KMS-11 (cell line): ENCODE results near the gene LGSN.
"Not testable (repeated sequence)": the region's sequence is repeated elsewhere in the genome, so short reads cannot be mapped to it uniquely, and the experiment has no call there.

Experiments used
- H2AFZ ChIP-seq: fragments of 200-600 bp; sonication (generic); 2 replicates; pipeline ENCODE4 v1.6.1; 2016; ENCODE audit warnings: antibody characterized with exemption, mixed run types, low read depth
- H3K27ac ChIP-seq: fragments of 200-600 bp; sonication (generic); 2 replicates; pipeline ENCODE4 v1.6.1; 2016; ENCODE audit warnings: mild to moderate bottlenecking, mixed run types
- H3K27me3 ChIP-seq: fragments of 200-600 bp; sonication (generic); 2 replicates; pipeline ENCODE4 v1.6.1; 2017; ENCODE audit warnings: mild to moderate bottlenecking, low read depth, mixed run types, moderate library complexity; ENCODE audit not compliant: insufficient read depth
- H3K36me3 ChIP-seq: fragments of 200-600 bp; sonication (generic); 2 replicates; pipeline ENCODE4 v1.6.1; 2017; ENCODE audit warnings: mild to moderate bottlenecking, mixed run types; ENCODE audit not compliant: insufficient read depth
- H3K4me1 ChIP-seq: fragments of 200-600 bp; sonication (generic); 2 replicates; pipeline ENCODE4 v1.6.1; 2016; ENCODE audit warnings: mild to moderate bottlenecking, low read depth, mixed run types; ENCODE audit not compliant: poor library complexity, severe bottlenecking
- H3K4me2 ChIP-seq: fragments of 200-600 bp; sonication (generic); 2 replicates; pipeline ENCODE4 v1.7.0; 2016; ENCODE audit warnings: mild to moderate bottlenecking, mixed run types
- H3K4me3 ChIP-seq: fragments of 200-600 bp; sonication (generic); IDR thresholded peaks from 2 replicates; pipeline ENCODE4 v1.6.1; 2017; ENCODE audit warnings: low read depth, low read length, mixed read lengths; ENCODE audit not compliant: insufficient read depth
- H3K79me2 ChIP-seq: fragments of 200-600 bp; sonication (generic); 2 replicates; pipeline ENCODE4 v1.6.1; 2016; ENCODE audit warnings: low read depth, mixed run types; ENCODE audit not compliant: insufficient read depth
- H3K9ac ChIP-seq: fragments of 200-600 bp; sonication (generic); 2 replicates; pipeline ENCODE4 v1.6.1; 2016; ENCODE audit warnings: mild to moderate bottlenecking, mixed run types
- H4K20me1 ChIP-seq: fragments of 200-600 bp; sonication (generic); 2 replicates; pipeline ENCODE4 v1.6.1; 2016; ENCODE audit warnings: mild to moderate bottlenecking, mixed run types; ENCODE audit not compliant: insufficient read depth
- TF ChIP-seq, protein P1 (sequence below): fragments of 200-600 bp; sonication (generic); conservative IDR thresholded peaks from 2 replicates; pipeline ENCODE4 v1.6.1; 2017; ENCODE audit warnings: low read depth, mild to moderate bottlenecking, antibody characterized with exemption, low read length, moderate library complexity, mixed read lengths

The LGSN gene

DNA sequence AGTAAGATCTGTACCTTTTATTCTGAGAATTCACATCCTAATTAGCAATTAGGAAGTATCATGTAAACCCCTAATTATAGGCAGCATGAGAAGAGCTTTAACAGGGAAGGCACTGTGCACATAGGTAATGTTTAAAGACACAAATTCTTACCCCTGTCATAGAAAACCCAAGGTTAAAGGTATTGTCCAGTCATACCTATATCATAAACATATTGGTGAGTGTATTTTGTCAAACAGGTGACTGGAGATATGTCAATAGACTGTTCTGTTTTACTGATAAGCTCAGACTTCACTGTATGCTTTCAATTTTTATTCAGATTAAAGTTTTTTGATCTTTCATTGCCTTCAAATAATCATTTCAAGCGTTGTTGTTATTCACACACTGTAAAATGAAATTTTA, 43.8 kb downstream of the LGSN start:
- Histone ChIP-seq H4K20me1 (no peaks in the 10 kb centered on the region), H3K4me2 (no peak overlapping the region), H3K79me2 (no peaks in the 10 kb centered on the region), H3K27me3 (no peaks in the 10 kb centered on the region), H3K36me3 (no peaks in the 10 kb centered on the region), H3K9ac (no peak overlapping the region), H3K27ac (no peak overlapping the region), H3K4me3 (no peak overlapping the region), H3K4me1 (no peaks in the 10 kb centered on the region), H2AFZ (no peak overlapping the region)
- TF ChIP-seq, protein P1, sequence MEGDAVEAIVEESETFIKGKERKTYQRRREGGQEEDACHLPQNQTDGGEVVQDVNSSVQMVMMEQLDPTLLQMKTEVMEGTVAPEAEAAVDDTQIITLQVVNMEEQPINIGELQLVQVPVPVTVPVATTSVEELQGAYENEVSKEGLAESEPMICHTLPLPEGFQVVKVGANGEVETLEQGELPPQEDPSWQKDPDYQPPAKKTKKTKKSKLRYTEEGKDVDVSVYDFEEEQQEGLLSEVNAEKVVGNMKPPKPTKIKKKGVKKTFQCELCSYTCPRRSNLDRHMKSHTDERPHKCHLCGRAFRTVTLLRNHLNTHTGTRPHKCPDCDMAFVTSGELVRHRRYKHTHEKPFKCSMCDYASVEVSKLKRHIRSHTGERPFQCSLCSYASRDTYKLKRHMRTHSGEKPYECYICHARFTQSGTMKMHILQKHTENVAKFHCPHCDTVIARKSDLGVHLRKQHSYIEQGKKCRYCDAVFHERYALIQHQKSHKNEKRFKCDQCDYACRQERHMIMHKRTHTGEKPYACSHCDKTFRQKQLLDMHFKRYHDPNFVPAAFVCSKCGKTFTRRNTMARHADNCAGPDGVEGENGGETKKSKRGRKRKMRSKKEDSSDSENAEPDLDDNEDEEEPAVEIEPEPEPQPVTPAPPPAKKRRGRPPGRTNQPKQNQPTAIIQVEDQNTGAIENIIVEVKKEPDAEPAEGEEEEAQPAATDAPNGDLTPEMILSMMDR, result no peak

DNA sequence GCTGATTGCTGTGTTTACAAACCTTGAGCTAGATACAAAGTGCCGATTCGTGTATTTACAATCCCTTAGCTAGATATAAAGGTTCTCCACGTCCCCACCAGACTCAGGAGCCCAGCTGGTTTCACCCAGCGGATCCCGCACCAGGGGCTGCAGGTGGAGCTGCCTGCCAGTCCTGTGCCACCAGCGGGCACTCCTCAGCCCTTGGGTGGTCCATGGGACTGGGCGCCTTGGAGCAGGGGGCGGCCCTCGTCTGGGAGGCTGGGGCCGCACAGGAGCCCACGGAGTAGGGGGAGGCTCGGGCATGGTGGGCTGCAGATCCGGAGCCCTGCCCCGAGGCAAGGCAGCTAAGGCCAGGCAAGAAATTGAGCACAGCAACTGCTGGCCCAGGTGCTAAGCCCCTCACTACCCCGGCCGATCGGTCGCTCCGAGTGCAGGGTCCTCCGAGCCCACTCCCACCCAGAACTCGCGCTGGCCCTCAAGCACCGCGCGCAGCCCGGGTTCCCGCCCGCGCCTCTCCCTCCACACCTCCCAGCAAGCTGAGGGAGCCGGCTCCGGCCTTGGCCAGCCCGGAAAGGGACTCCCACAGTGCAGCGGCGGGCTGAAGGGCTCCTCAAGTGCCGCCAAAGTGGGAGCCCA, 44.9 kb downstream of the LGSN start:
- not testable (repeated sequence) for H4K20me1 ChIP-seq, H3K4me3 ChIP-seq, H2AFZ ChIP-seq

DNA sequence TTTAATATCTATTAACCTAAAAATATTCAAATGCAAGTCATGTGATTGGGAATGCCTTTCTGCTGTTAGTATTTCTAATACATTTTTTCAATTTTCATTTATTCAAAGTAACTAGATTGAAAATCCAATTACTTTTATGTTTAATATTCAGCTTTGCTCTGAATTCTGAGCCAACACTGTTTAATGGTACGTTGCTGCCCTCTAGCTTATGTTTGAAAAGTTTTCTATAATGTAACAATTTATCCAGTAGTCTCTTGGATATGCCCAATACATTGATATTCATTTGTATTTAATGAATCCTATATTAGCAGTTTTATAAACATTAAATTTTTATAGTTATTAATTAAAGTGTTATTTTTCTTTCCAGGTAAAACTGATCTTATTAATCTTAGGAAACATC, 47.4 kb downstream of the LGSN start:
- no peaks in the 10 kb centered on the region for H3K4me1 ChIP-seq
- H4K20me1 ChIP-seq, result no peaks in the 10 kb centered on the region
- no peaks in the 10 kb centered on the region for H3K79me2 ChIP-seq
- no peak overlapping the region for H2AFZ ChIP-seq
- no peak overlapping the region for H3K27ac ChIP-seq
- no peak overlapping the region for H3K4me3 ChIP-seq
- no peaks in the 10 kb centered on the region for H3K27me3 ChIP-seq
- no peak overlapping the region for H3K4me2 ChIP-seq
- TF ChIP-seq, protein P1, result no peak; the same call in 1 of the 2 replicates
- no peaks in the 10 kb centered on the region for H3K36me3 ChIP-seq
- no peak overlapping the region for H3K9ac ChIP-seq

More for the DNA sequence above, 44.9 kb downstream of the LGSN start:
- H3K79me2 ChIP-seq, H3K27ac ChIP-seq, H3K27me3 ChIP-seq, H3K4me1 ChIP-seq, H3K4me2 ChIP-seq, H3K36me3 ChIP-seq, H3K9ac ChIP-seq: not testable (repeated sequence)

DNA sequence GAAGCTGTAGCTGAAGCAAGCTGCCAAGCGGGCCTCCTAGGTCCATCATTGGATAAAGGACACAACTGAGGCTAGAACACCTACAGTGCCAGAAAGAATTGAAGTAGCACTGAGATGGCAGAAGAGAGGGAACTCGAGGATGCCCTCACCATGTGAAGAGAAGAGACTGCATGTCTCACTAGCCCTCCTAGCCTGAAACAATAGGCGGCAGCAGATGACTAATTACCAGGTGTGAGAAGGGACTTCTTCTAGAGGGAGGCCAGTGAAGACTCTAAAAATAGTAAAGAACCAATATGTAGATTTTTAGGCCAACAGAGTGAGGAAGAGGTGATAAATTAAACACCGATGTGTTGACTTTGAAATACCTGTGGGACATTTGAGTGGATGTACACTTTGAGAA, 50.3 kb downstream of the LGSN start:
- Histone ChIP-seq H3K27ac (no peak overlapping the region), H4K20me1 (no peaks in the 10 kb centered on the region), H3K9ac (no peak overlapping the region), H3K4me1 (no peaks in the 10 kb centered on the region), H2AFZ (no peak overlapping the region), H3K27me3 (no peaks in the 10 kb centered on the region), H3K36me3 (no peaks in the 10 kb centered on the region), H3K4me2 (no peak overlapping the region), H3K79me2 (no peaks in the 10 kb centered on the region), H3K4me3 (no peak overlapping the region)
- TF ChIP-seq, protein P1, result no peak

DNA sequence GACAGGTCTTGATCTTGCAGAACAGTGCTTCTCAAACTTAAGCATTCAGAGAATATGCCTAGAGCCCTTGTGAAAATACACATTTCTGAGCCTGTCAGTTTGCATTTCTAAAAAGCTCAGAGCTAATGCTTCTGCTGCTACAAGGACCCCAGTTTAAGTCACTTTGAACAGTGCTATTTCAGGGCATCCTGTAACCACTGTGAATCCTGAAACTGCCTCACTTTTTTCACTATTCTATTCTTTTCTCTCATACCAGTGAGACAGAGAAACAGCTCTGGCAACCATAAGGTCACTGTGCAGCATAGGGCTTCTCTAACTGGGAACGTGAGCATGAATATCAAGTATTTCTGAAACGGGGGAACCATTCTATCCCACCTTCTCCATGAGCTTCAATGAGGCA, 51.2 kb downstream of the LGSN start:
- Histone ChIP-seq H3K4me3 (no peak overlapping the region), H3K27ac (no peak overlapping the region), H3K79me2 (no peaks in the 10 kb centered on the region), H2AFZ (no peak overlapping the region), H3K9ac (no peak overlapping the region), H3K27me3 (no peaks in the 10 kb centered on the region), H3K4me1 (no peaks in the 10 kb centered on the region), H3K36me3 (no peaks in the 10 kb centered on the region), H3K4me2 (no peak overlapping the region), H4K20me1 (no peaks in the 10 kb centered on the region)
- TF ChIP-seq, protein P1, result no peak
